Lower leg skin (tissue), 3 donors: ENCODE data around the gene TRIM28.

Source experiments
- POLR2A ChIP-seq, 2 donors: fragments of 450-650 bp; IDR thresholded peaks; one replicate each; pipeline ENCODE4 v1.6.1; 2016 to 2017; ENCODE audit warnings: antibody characterized with exemption in 2 of 2, mild to moderate bottlenecking in 1 of 2, moderate library complexity in 1 of 2
- TF ChIP-seq, protein P1 (sequence below), 3 donors: fragments of 450-650 bp; IDR thresholded peaks; one replicate each; pipeline ENCODE4 v1.5.1; 2016; ENCODE audit warnings: antibody characterized with exemption in 3 of 3, mild to moderate bottlenecking in 3 of 3, moderate library complexity in 2 of 3

- no peak for TF ChIP-seq POLR2A (IDR thresholded peaks at IDR 0.05)
- TF ChIP-seq, protein P1, sequence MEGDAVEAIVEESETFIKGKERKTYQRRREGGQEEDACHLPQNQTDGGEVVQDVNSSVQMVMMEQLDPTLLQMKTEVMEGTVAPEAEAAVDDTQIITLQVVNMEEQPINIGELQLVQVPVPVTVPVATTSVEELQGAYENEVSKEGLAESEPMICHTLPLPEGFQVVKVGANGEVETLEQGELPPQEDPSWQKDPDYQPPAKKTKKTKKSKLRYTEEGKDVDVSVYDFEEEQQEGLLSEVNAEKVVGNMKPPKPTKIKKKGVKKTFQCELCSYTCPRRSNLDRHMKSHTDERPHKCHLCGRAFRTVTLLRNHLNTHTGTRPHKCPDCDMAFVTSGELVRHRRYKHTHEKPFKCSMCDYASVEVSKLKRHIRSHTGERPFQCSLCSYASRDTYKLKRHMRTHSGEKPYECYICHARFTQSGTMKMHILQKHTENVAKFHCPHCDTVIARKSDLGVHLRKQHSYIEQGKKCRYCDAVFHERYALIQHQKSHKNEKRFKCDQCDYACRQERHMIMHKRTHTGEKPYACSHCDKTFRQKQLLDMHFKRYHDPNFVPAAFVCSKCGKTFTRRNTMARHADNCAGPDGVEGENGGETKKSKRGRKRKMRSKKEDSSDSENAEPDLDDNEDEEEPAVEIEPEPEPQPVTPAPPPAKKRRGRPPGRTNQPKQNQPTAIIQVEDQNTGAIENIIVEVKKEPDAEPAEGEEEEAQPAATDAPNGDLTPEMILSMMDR (IDR thresholded peaks at IDR 0.05), result peak in 1 of 3 donors; percentile 28
These were observed 24.8 kb upstream of the TRIM28 start for GRCh38 chr19:58519087-58519354.
